K562 (cell line): ENCODE data around the gene LILRA2. TPM values are rescaled to one million over a fixed set of nuclear protein-coding genes. Genes with fewer than 3 reads are reported as not detected.

ENCODE experiments used
- BCOR ChIP-seq: fragments of 450-650 bp; IDR thresholded peaks from 2 replicates; pipeline ENCODE4 v1.6.1; 2016
- CREBBP ChIP-seq: IDR thresholded peaks from one replicate; pipeline ENCODE4 v1.6.1; 2012; ENCODE audit warnings: low read depth, mild to moderate bottlenecking, control low read depth, inconsistent platforms, low read length
- CTCFL ChIP-seq: IDR thresholded peaks from 2 replicates; pipeline ENCODE4 v1.6.1; 2011; ENCODE audit warnings: borderline replicate concordance, low read depth, mild to moderate bottlenecking, moderate library complexity, low read length; ENCODE audit not compliant: insufficient read depth, poor library complexity, severe bottlenecking
- ERF ChIP-seq: fragments of 450-650 bp; formaldehyde crosslinking; IDR thresholded peaks from 2 replicates; pipeline ENCODE4 v1.4.0; 2020; ENCODE audit warnings: mild to moderate bottlenecking, mixed read lengths
- ESRRB ChIP-seq: fragments of 250-450 bp; sonication (Bioruptor Pico); IDR thresholded peaks from 2 replicates; pipeline ENCODE4 v1.5.0; 2020; ENCODE audit warnings: mild to moderate bottlenecking, moderate library complexity, borderline replicate concordance
- FOXJ2 ChIP-seq: fragments of 200-800 bp; sonication (Bioruptor generic); IDR thresholded peaks from 2 replicates; pipeline ENCODE4 v1.6.1; 2016; ENCODE audit warnings: missing genetic modification characterization, missing compliant biosample characterization
- FOXO4 ChIP-seq: fragments of 450-650 bp; formaldehyde crosslinking; IDR thresholded peaks from 2 replicates; pipeline ENCODE4 v1.4.0; 2020; ENCODE audit warnings: mild to moderate bottlenecking, moderate library complexity
- HMG20B ChIP-seq: fragments of 250-450 bp; sonication (Bioruptor Pico); IDR thresholded peaks from 2 replicates; pipeline ENCODE4 v1.5.0; 2021; ENCODE audit warnings: mild to moderate bottlenecking
- L3MBTL2 ChIP-seq: fragments of 450-650 bp; IDR thresholded peaks from 2 replicates; pipeline ENCODE4 v1.6.1; 2016; ENCODE audit warnings: mild to moderate bottlenecking, moderate library complexity
- NCOA1 ChIP-seq: fragments of 450-650 bp; IDR thresholded peaks from 2 replicates; pipeline ENCODE4 v1.6.1; 2016; ENCODE audit warnings: low read depth
- NR0B1 ChIP-seq: fragments of 450-650 bp; IDR thresholded peaks from one replicate; pipeline ENCODE4 v1.6.1; 2018; ENCODE audit warnings: mild to moderate bottlenecking, moderate library complexity; ENCODE audit not compliant: partially characterized antibody
- SREBF2 ChIP-seq: sonication (generic); formaldehyde crosslinking; IDR thresholded peaks from 2 replicates; pipeline ENCODE4 v1.4.0; 2020; ENCODE audit warnings: mild to moderate bottlenecking, missing genetic modification reagents
- TARDBP ChIP-seq: fragments of 450-650 bp; IDR thresholded peaks from 2 replicates; pipeline ENCODE4 v1.6.1; 2016
- TEAD2 ChIP-seq: fragments of 450-650 bp; IDR thresholded peaks from 2 replicates; pipeline ENCODE4 v1.6.1; 2016; ENCODE audit warnings: missing genetic modification characterization, control low read depth, missing compliant biosample characterization
- TFAM ChIP-seq: fragments of 250-450 bp; sonication (Bioruptor Pico); conservative IDR thresholded peaks from 2 replicates; pipeline ENCODE4 v1.5.0; 2021; ENCODE audit warnings: mild to moderate bottlenecking, moderate library complexity
- THAP7 ChIP-seq: fragments of 250-450 bp; sonication (Bioruptor Pico); IDR thresholded peaks from 2 replicates; pipeline ENCODE4 v1.5.0; 2021
- ZFPM2 ChIP-seq: fragments of 250-450 bp; sonication (Bioruptor Pico); IDR thresholded peaks from 2 replicates; pipeline ENCODE4 v1.5.1; 2022; ENCODE audit warnings: mild to moderate bottlenecking
- ZKSCAN1 ChIP-seq: fragments of 150-350 bp; IDR thresholded peaks from 2 replicates; pipeline ENCODE4 v1.6.1; 2016; ENCODE audit warnings: low read depth, low read length
- ZNF24 ChIP-seq: fragments of 450-650 bp; IDR thresholded peaks from 2 replicates; pipeline ENCODE4 v1.6.1; 2016
- ZNF518B ChIP-seq: fragments of 250-450 bp; sonication (Bioruptor Pico); IDR thresholded peaks from 2 replicates; pipeline ENCODE4 v1.5.0; 2021; ENCODE audit warnings: mild to moderate bottlenecking, moderate library complexity
- ZNF586 ChIP-seq: fragments of 450-650 bp; formaldehyde crosslinking; conservative IDR thresholded peaks from 2 replicates; pipeline ENCODE4 v1.4.0; 2020; ENCODE audit warnings: mild to moderate bottlenecking, moderate library complexity
- polyA plus RNA-seq, 8 experiments: library from polyadenylated mRNA; depleted of rRNA in 4 of 8; stranded (reverse) in 5 of 8; unstranded in 3 of 8; fragments of >200 nt; fragmentation: Nextera tagmentation in 2 of 8; fragmentation: Illumina TruSeq in 1 of 8; extraction: Ambion mirVana in 2 of 8; extraction: Trizol in 1 of 8; gene quantifications; 2 replicates each; pipeline versions ENCODE4 v1.2.1 to v1.2.3, GENCODE V29; 2011 to 2014; ENCODE audit warnings: inconsistent platforms in 1 of 8, missing spikeins in 1 of 8
- total RNA-seq, 7 experiments: library from RNA; depleted of rRNA in 6 of 7; stranded (reverse); fragments of >200 nt in 6 of 7; fragmentation: Illumina TruSeq in 2 of 7; extraction: Trizol in 2 of 7; gene quantifications; 2 replicates each; pipeline versions ENCODE4 v1.2.1 to v1.2.3, GENCODE V29; 2011 to 2021; ENCODE audit warnings: low replicate concordance in 1 of 7

The LILRA2 gene
- total and polyA plus RNA-seq, 9 of the 15 experiments (the other 6 are each of a cell fraction or from before 2014, with no cell fraction given) = 0.32 to 2.1 (median 0.96) TPM

GRCh38 chr19:54561840-54562239, 11.8 kb upstream of the LILRA2 start (continued):
- no peak for TF ChIP-seq TFAM (CRISPR knock-in tag)
- no peak for TF ChIP-seq CREBBP
- TF ChIP-seq ERF (CRISPR knock-in tag) = no peak
- TF ChIP-seq NR0B1 = no peak
- no peak for TF ChIP-seq HMG20B (CRISPR knock-in tag)
- TF ChIP-seq ZKSCAN1 = no peak
- peak; percentile 84 for TF ChIP-seq L3MBTL2
- TF ChIP-seq SREBF2 (CRISPR knock-in tag) = no peak
- TF ChIP-seq FOXO4 (CRISPR knock-in tag) = no peak
- no peak for TF ChIP-seq ZFPM2 (CRISPR knock-in tag)
- no peak for TF ChIP-seq TEAD2 (tag)
- no peak for TF ChIP-seq NCOA1
- TF ChIP-seq ZNF586 (CRISPR knock-in tag) = no peak
- TF ChIP-seq ZNF24 = no peak
- no peak for TF ChIP-seq CTCFL
- no peak for TF ChIP-seq FOXJ2 (tag)
- no peak for TF ChIP-seq THAP7
- no peak for TF ChIP-seq ZNF518B
- TF ChIP-seq TARDBP = peak; percentile 42; the same call in 1 of the 2 replicates
- TF ChIP-seq ESRRB (CRISPR knock-in tag) = no peak
- no peak for TF ChIP-seq BCOR
